ENCODE measurements around the gene RGL3.

RGL3 gene

GRCh38 chr19:11448410-11448809, 29.3 kb upstream of the RGL3 start:
- TF ChIP-seq, protein P1, sequence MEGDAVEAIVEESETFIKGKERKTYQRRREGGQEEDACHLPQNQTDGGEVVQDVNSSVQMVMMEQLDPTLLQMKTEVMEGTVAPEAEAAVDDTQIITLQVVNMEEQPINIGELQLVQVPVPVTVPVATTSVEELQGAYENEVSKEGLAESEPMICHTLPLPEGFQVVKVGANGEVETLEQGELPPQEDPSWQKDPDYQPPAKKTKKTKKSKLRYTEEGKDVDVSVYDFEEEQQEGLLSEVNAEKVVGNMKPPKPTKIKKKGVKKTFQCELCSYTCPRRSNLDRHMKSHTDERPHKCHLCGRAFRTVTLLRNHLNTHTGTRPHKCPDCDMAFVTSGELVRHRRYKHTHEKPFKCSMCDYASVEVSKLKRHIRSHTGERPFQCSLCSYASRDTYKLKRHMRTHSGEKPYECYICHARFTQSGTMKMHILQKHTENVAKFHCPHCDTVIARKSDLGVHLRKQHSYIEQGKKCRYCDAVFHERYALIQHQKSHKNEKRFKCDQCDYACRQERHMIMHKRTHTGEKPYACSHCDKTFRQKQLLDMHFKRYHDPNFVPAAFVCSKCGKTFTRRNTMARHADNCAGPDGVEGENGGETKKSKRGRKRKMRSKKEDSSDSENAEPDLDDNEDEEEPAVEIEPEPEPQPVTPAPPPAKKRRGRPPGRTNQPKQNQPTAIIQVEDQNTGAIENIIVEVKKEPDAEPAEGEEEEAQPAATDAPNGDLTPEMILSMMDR (IDR thresholded peaks at IDR 0.05): no peak
- no peaks in the 10 kb centered on the region for H3K9me3 ChIP-seq (ENCODE audit: control insufficient read depth, low read length)
- H3K36me3 ChIP-seq (ENCODE audit: control insufficient read depth, insufficient read depth, low read length): no peaks in the 10 kb centered on the region
- H3K79me2 ChIP-seq: peaks cover 3% of the 10 kb centered on the region
- no peak overlapping the region for H2AFZ ChIP-seq
- no peaks in the 10 kb centered on the region for H3K27me3 ChIP-seq (ENCODE audit: control insufficient read depth, insufficient read depth, low read length)
- H3K4me3 ChIP-seq (ENCODE audit: low read depth, low read length): no peak overlapping the region
- H3K9ac ChIP-seq: no peak overlapping the region
- H3K4me2 ChIP-seq (ENCODE audit: low read length): no peak overlapping the region
- H3K4me1 ChIP-seq: peaks cover 3% of the 10 kb centered on the region
- no peak overlapping the region for H3K27ac ChIP-seq

GRCh38 chr19:11447347-11448262, 28.5 kb upstream of the RGL3 start:
- H3K4me3 ChIP-seq (ENCODE audit: low read depth, low read length): no peak overlapping the region
- H3K36me3 ChIP-seq (ENCODE audit: control insufficient read depth, insufficient read depth, low read length): no peaks in the 10 kb centered on the region
- no peaks in the 10 kb centered on the region for H3K9me3 ChIP-seq (ENCODE audit: control insufficient read depth, low read length)
- H3K79me2 ChIP-seq: peaks cover 3% of the 10 kb centered on the region
- H3K27ac ChIP-seq: no peak overlapping the region
- no peak overlapping the region for H3K4me2 ChIP-seq (ENCODE audit: low read length)
- TF ChIP-seq, protein P1 (IDR thresholded peaks at IDR 0.05): no peak
- H2AFZ ChIP-seq: no peak overlapping the region
- H3K27me3 ChIP-seq (ENCODE audit: control insufficient read depth, insufficient read depth, low read length): no peaks in the 10 kb centered on the region
- no peak overlapping the region for H3K9ac ChIP-seq
- H3K4me1 ChIP-seq: peaks cover 3% of the 10 kb centered on the region

DNA sequence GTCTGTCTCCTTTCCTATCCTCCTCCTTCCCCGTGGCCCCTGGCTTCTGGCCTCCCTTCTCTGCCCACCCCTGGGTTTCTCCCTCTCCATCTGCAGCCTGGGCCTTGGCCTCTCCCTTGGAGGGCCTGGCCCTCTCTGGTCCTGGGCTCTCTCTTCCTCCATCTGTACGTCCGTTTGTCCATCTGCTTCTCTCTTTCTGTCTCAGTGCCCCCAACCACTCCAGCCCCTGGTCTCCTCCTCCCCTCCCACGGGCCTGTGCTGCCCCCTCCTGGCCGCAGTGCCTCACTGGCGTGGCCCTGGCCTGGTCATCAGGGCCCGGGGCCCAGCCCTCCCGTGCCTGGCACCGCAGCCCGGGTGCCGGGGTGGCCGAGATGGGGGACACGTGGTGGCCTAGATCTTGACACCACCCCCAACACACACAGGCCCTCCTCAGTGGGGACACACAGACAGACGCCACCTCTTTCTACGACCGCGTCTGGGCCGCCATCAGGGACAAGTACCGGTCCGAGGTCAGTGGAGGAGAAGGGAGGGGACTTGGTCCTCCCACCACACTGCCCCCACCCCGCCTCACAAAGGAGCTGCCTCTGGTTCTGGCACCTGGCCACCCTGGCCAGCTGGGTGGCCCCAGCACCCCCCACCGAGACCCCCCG, 27.7 kb upstream of the RGL3 start:
- H3K4me2 ChIP-seq (ENCODE audit: low read length): no peak overlapping the region
- H3K9ac ChIP-seq: no peak overlapping the region
- no peaks in the 10 kb centered on the region for H3K36me3 ChIP-seq (ENCODE audit: control insufficient read depth, insufficient read depth, low read length)
- H3K27me3 ChIP-seq (ENCODE audit: control insufficient read depth, insufficient read depth, low read length): no peaks in the 10 kb centered on the region
- H3K27ac ChIP-seq: no peak overlapping the region
- H3K9me3 ChIP-seq (ENCODE audit: control insufficient read depth, low read length): no peaks in the 10 kb centered on the region
- TF ChIP-seq, protein P1 (IDR thresholded peaks at IDR 0.05): peak; percentile 83
- H3K79me2 ChIP-seq: peaks cover 3% of the 10 kb centered on the region
- H3K4me3 ChIP-seq (ENCODE audit: low read depth, low read length): no peak overlapping the region
- H3K4me1 ChIP-seq: peaks cover 3% of the 10 kb centered on the region
- H2AFZ ChIP-seq: no peak overlapping the region

GRCh38 chr19:11446271-11446651, 27.1 kb upstream of the RGL3 start:
- H3K27ac ChIP-seq: no peak overlapping the region
- H3K9ac ChIP-seq: no peak overlapping the region
- no peaks in the 10 kb centered on the region for H3K27me3 ChIP-seq (ENCODE audit: control insufficient read depth, insufficient read depth, low read length)
- TF ChIP-seq, protein P1 (IDR thresholded peaks at IDR 0.05): no peak
- H3K79me2 ChIP-seq: peaks cover 3% of the 10 kb centered on the region
- no peaks in the 10 kb centered on the region for H3K36me3 ChIP-seq (ENCODE audit: control insufficient read depth, insufficient read depth, low read length)
- H3K4me2 ChIP-seq (ENCODE audit: low read length): no peak overlapping the region
- no peak overlapping the region for H3K4me3 ChIP-seq (ENCODE audit: low read depth, low read length)
- no peaks in the 10 kb centered on the region for H3K9me3 ChIP-seq (ENCODE audit: control insufficient read depth, low read length)
- peaks cover 3% of the 10 kb centered on the region for H3K4me1 ChIP-seq
- H2AFZ ChIP-seq: no peak overlapping the region
